Measurements from ENCODE around the gene PHOSPHO2.
"Not testable (repeated sequence)": the region's sequence is repeated elsewhere in the genome, so short reads cannot be mapped to it uniquely, and the experiment has no call there.

Gene PHOSPHO2

DNA sequence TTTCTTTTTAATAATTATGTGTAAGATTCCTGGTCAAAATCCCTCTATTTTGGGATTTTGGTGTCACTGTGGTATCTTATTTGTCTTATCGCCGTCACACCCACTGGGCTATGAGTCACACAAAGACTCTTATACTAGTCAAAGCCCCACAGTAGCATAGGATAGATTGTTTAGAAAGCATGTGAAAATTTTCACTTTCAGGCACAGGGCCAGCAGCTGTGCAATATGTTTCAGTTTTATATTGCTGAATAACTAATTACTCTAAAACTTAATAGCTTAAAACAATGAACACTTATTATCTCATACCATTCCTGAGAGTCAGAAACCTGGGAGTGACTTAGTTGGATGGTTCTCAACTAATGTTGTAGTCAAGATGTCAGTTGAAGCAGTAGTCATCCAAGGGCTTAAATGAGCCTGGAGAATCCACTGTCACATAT is 24.0 kb upstream of the PHOSPHO2 start:
- in situ Hi-C loops (cut with HindIII; ENCODE audit: low pct_unique_long_range_greater_than_20kb, low sequenced_read_pairs) = no loop called here
- no peak for TF ChIP-seq JUND (IDR thresholded peaks at IDR 0.05; ENCODE audit: low read depth)
- DNase-seq (ENCODE audit: low read depth in 1 of 2, low spot score in 1 of 2) = no peak

- in situ Hi-C loops (cut with HindIII; ENCODE audit: low pct_unique_long_range_greater_than_20kb, low sequenced_read_pairs) = no loop called here
- TF ChIP-seq JUND (IDR thresholded peaks at IDR 0.05; ENCODE audit: low read depth) = no peak
- no peak for DNase-seq (ENCODE audit: low read depth in 1 of 2, low spot score in 1 of 2)
These were observed 23.3 kb upstream of the PHOSPHO2 start for GRCh38 chr2:169670937-169671336.

DNA sequence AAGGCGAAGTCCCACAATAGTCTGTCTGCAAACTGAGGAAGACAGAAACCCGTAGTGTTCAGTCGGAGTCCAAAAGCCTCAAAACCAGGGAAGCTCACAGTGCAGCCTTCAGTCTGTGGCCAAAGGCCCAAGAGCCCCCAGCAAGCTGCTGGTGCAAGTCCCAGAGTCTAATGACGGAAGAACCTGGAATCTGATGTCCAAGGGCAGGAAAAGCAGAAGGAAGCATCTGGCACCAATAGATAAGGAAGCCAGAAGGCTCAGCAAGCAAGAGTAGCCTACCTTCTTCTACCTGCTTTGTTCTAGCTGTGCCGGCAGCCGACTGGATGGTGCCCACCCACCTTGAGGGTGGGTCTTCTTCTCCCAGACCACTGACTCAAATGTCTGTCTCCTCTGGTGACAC is 21.9 kb upstream of the PHOSPHO2 start:
- in situ Hi-C loops (cut with HindIII; ENCODE audit: low pct_unique_long_range_greater_than_20kb, low sequenced_read_pairs) = no loop called here
- no peak for DNase-seq (ENCODE audit: low read depth in 1 of 2, low spot score in 1 of 2)
- TF ChIP-seq JUND (IDR thresholded peaks at IDR 0.05; ENCODE audit: low read depth) = no peak

DNA sequence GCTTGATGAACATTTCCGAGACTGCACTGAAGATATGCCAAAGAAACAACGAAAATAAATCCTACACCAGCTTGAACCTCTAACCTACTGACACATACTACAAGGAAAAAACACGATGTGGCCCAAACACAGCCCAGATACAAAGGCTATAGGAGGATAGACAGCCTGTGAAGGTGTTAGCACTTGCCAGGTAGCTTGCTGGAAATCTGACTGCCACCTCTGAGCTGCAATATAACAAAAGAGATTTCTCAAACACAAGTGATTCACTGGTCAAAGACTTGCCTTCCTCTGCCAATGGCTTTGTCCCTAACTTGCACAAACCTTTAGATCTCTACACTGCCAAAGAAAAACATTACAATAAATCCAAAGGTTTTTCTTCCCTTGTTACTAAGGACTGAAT is 21.2 kb upstream of the PHOSPHO2 start:
- in situ Hi-C loops (cut with HindIII; ENCODE audit: low pct_unique_long_range_greater_than_20kb, low sequenced_read_pairs) = no loop called here
- TF ChIP-seq JUND (IDR thresholded peaks at IDR 0.05; ENCODE audit: low read depth) = no peak
- no peak for DNase-seq (ENCODE audit: low read depth in 1 of 2, low spot score in 1 of 2)

DNA sequence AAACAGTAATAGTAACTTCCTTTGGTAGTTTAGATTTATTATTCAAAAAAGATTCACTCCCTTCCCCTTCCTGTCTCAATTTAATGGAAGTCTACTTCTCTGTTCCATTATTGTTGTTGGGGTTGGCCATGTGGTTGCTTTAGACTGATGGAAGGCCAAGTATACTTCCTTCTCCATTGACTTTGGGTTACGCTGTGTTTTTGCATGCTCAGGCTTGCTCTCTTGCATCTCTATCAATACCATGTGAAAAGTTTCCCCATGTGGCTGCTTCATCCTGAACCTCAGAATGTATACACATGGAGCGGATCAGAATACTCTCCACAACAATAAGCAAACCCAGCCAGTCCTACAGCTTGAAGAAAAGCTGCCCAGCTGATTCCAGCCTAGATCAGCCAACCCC is 20.3 kb upstream of the PHOSPHO2 start:
- no peak for TF ChIP-seq JUND (IDR thresholded peaks at IDR 0.05; ENCODE audit: low read depth)
- no peak for DNase-seq (ENCODE audit: low read depth in 1 of 2, low spot score in 1 of 2)
- in situ Hi-C loops (cut with HindIII; ENCODE audit: low pct_unique_long_range_greater_than_20kb, low sequenced_read_pairs) = no loop called here

DNA sequence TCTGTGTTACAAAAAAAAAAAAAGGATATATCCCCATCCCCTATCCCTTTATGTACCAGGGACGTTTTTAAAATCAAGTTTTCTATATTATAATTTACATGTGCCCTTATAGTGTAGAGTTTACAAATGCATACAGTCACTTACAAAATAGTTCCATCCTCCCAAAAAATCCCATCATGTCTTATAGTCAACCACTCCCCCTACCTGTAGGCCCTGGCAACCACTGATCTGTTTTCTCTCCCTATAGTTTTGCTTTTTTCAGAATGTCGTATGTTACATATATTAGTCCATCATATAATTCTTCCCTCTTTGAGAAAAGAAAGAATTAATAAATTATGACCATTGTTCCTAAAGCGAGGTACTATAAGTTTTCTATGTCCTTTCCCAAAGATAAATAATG is 17.9 kb upstream of the PHOSPHO2 start:
- DNase-seq (ENCODE audit: low read depth in 1 of 2, low spot score in 1 of 2) = no peak
- no peak for TF ChIP-seq JUND (IDR thresholded peaks at IDR 0.05; ENCODE audit: low read depth)
- in situ Hi-C loops (cut with HindIII; ENCODE audit: low pct_unique_long_range_greater_than_20kb, low sequenced_read_pairs) = no loop called here

GRCh38 chr2:169676850-169677249 is 17.4 kb upstream of the PHOSPHO2 start:
- no peak for TF ChIP-seq JUND (IDR thresholded peaks at IDR 0.05; ENCODE audit: low read depth)
- no peak for DNase-seq (ENCODE audit: low read depth in 1 of 2, low spot score in 1 of 2)
- in situ Hi-C loops (cut with HindIII; ENCODE audit: low pct_unique_long_range_greater_than_20kb, low sequenced_read_pairs) = no loop called here

DNA sequence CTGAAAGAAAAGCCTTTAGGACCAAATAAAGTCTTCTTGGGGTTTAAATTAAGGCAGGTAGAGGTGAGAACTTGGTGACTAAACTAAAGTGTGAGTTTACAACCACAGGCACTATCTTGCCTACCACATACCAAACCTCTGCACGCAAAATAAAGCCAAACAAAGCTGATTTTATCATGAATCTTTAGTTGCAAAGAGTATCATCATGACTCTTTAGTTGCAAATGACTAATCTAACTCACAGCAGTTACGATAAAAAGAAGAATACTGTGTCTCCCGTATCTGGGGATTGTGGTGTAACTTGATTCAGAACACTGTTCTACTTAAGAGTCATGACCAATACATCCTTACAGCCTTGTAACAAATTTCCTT is 11.2 kb upstream of the PHOSPHO2 start:
- DNase-seq (ENCODE audit: low read depth in 1 of 2, low spot score in 1 of 2) = no peak
- TF ChIP-seq JUND (IDR thresholded peaks at IDR 0.05; ENCODE audit: low read depth) = no peak
- in situ Hi-C loops (cut with HindIII; ENCODE audit: low pct_unique_long_range_greater_than_20kb, low sequenced_read_pairs) = no loop called here

- DNase-seq (ENCODE audit: low read depth in 1 of 2, low spot score in 1 of 2) = no peak
- TF ChIP-seq JUND (IDR thresholded peaks at IDR 0.05; ENCODE audit: low read depth) = no peak
- in situ Hi-C loops (cut with HindIII; ENCODE audit: low pct_unique_long_range_greater_than_20kb, low sequenced_read_pairs) = no loop called here
These were observed 10.7 kb upstream of the PHOSPHO2 start for GRCh38 chr2:169683425-169684134.

- in situ Hi-C loops (cut with HindIII; ENCODE audit: low pct_unique_long_range_greater_than_20kb, low sequenced_read_pairs) = no loop called here
- no peak for TF ChIP-seq JUND (IDR thresholded peaks at IDR 0.05; ENCODE audit: low read depth)
- no peak for DNase-seq (ENCODE audit: low read depth in 1 of 2, low spot score in 1 of 2)
These were observed 10.1 kb upstream of the PHOSPHO2 start for GRCh38 chr2:169684135-169684565.

DNA sequence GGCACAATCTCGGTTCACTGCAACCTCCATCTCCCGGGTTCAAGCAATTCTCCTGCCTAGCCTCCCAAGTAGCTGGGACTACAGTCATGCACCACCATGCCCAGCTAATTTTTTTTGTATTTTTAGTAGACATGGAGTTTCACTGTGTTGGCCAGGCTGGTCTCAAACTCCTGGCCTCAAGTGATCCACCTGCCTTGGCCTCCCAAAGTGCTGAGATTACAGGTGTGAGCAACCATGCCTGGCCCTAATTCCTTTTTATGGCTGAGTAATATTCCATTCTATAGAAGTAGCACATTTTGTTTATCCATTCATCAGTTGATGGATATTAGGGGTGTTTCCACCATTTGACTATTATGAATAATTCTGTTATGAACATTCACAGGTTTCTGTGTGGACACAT is 9.6 kb upstream of the PHOSPHO2 start:
- in situ Hi-C loops (cut with HindIII; ENCODE audit: low pct_unique_long_range_greater_than_20kb, low sequenced_read_pairs) = not testable (repeated sequence)

DNA sequence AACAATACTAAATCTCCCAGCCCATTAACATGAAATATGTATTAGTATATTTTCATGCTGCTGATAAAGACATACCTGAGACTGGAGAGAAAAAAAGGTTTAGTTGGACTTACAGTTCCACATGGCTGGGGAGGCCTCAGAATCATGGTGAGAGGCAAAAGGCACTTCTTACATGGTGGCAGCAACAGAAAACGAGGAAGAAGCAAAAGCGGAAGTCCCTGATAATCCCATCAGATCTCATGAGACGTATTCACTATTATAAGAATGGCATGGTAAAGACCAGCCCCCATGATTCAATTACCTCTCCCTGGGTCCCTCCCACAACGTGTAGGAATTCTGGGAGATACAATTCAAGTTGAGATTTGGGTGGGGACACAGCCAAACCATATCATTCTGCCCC is 7.4 kb upstream of the PHOSPHO2 start:
- DNase-seq (ENCODE audit: low read depth in 1 of 2, low spot score in 1 of 2); in situ Hi-C loops (cut with HindIII; ENCODE audit: low pct_unique_long_range_greater_than_20kb, low sequenced_read_pairs): not testable (repeated sequence)

More for the DNA sequence above, 9.6 kb upstream of the PHOSPHO2 start:
- not testable (repeated sequence) for DNase-seq (ENCODE audit: low read depth in 1 of 2, low spot score in 1 of 2)

GRCh38 chr2:169687943-169688342 is 6.3 kb upstream of the PHOSPHO2 start:
- in situ Hi-C loops (cut with HindIII; ENCODE audit: low pct_unique_long_range_greater_than_20kb, low sequenced_read_pairs); DNase-seq (ENCODE audit: low read depth in 1 of 2, low spot score in 1 of 2): not testable (repeated sequence)

DNA sequence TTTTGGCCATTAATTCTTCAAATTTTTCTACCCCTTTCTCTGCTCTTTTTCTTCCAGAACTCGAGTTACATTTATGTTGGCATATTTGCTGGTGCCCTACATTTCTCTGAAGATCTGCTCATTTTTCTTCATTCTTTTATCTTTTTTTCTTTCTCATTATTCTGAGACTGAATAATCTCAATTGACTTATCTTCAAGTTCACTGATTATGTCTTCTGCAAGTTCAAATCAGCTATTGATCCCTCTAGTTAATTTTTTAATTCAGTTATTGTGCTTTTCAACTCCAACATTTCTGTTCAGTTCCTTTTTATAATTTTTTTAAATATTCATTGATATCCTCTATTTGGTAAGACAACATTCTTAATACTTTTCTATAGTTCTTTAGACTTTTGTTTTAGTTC is 3.3 kb upstream of the PHOSPHO2 start:
- TF ChIP-seq JUND (IDR thresholded peaks at IDR 0.05; ENCODE audit: low read depth) = no peak
- no peak for DNase-seq (ENCODE audit: low read depth in 1 of 2, low spot score in 1 of 2)
- in situ Hi-C loops (cut with HindIII; ENCODE audit: low pct_unique_long_range_greater_than_20kb, low sequenced_read_pairs) = no loop called here

Data from T47D (cell line).